HG03575 (cell line): ENCODE data around the gene TMEM171.

Experiments used
- ATAC-seq: cut with Tn5 transposase; IDR thresholded peaks from one replicate; pipeline ENCODE4 v1.9.1; 2021; ENCODE audit not compliant: unreplicated experiment, insufficient number of reproducible peaks, low FRiP score; ENCODE audit errors: extremely low read depth

Gene TMEM171

DNA sequence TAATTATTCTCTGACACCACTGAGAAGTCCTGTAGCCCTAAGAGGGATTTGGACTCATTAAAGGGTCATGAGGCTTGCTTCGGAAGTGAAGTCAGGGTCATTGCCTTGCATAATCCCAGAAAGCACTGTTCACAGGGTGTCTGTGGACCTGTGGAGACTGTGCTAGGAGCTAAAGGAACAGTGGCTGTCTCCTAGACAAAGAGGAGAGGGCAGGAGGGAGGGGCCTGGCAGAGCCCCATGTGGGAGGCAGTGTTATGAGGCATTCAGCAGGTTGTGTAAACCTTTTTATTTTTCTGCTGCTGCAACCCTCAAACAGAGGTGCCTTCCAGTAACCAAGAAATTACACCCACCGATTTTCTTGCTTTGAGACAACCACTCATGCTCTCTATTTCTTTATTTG is 55.9 kb downstream of the TMEM171 start:
- no peak for ATAC-seq

DNA sequence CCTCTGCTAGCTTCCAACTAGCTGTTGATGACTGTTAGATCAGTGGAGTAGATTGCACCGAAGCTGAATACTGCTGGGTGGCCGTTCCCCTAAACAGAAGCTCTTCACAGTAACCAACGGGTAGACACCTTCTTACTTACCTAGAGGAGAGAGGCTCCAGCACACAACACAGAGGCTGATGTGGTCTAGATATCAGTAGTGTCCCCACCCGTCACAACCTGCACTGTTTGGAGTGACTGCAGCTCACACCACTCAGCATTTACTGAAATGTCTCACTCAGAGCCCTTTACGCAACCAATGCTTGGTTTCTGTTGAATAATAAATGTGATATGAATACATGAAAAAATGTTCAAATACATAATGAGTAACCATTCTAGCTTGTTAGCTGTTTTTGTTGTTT is 57.9 kb downstream of the TMEM171 start:
- no peak for ATAC-seq

GRCh38 chr5:73179730-73180129 is 59.4 kb downstream of the TMEM171 start:
- ATAC-seq = no peak

- ATAC-seq = no peak
Measured at GRCh38 chr5:73180566-73180965, 60.2 kb downstream of the TMEM171 start.
